HG03039 (cell line): ENCODE measurements around the gene FBH1.
"Not testable (repeated sequence)": the region's sequence is repeated elsewhere in the genome, so short reads cannot be mapped to it uniquely, and the experiment has no call there.

Experiments
- ATAC-seq: cut with Tn5 transposase; IDR thresholded peaks from one replicate; pipeline ENCODE4 v1.9.1; 2021; ENCODE audit warnings: mild to moderate bottlenecking, moderate library complexity; ENCODE audit not compliant: unreplicated experiment

Gene FBH1

DNA sequence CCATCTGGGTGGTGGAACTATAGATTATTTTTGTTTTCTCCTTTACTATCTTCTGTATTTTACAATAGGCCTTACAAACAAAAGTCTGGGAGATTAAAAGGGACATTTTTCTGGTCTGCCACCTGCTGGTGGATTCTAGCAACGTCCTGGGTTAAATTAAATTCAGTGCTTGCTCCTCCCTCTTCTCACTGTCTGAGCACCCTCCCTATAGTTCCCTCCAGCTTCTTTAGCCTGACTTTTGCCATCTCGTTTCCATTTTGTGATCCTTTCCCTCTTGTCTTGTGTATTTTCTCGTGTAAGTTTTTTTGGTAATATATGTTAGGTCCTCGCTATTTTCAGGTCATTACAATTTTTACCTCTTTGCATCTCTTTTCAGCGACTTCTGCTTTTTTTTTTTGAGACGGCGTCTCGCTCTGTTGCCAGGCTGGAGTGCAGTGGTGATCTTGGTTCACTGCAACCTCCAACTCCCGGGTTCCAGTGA lies 16.5 kb upstream of the FBH1 start:
- no peak for ATAC-seq

DNA sequence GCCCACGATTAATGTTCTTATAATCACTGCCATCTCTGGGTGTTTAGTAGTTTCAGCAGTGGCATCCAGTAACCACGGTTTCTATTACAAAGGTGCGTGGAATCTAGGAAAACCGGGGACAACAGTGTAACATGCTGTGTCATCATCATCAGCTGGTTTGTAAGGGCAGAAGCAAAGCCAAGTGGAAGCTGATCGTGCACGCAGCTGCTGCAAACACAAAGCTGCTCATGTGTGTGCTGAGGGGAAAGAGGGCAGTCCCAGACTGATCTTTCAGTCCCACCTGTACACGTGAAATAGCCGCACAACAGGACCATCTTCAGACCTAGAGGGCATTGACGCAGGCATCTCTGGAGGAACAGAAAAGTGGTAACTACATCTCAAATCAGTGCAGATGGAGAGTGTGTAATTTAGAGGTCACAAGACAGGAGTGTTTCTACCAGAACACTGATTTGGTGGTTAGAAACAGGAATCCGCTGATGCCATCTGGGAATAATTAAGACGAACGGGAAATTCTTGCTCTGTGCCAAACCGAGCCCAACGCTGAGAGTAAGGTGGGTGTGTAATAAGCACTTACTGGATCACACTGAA lies 13.8 kb upstream of the FBH1 start:
- ATAC-seq: no peak

DNA sequence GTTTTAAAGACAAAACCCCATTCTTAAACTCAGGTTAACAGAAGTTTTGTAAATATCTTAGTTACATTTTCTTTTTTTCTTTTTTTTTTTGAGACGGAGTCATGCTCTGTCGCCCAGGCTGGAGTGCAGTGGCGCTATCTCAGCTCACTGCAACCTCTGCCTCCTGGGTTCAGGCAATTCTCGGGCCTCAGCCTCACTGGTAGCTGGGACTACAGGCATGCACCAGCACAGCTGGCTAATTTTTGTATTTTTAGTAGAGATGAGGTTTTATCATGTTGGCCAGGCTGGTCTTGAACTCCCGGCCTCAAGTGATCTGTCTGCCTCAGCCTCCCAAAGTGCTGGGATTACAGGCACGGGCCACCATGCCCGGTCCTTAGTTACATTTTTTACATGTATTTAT lies 13.0 kb upstream of the FBH1 start:
- not testable (repeated sequence) for ATAC-seq

DNA sequence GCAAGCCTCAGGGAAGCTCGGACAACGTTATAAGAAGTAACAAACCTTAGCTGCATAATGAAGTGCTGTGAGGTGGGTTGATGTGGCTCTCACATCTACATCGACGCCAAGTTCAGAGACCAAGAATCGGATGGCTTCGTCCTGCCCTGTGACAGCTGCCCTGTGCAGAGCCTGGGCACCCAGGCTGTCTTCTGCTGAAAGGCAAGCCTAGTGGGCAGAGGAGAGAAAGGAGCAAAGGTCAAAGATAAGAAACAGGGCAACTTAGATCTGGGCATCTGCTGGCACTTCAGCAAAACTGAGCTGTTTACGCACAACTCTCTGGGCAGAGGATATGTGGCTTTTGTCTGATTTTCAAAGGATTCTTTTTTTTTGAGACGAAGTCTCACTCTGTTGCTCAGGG lies 7.1 kb upstream of the FBH1 start:
- no peak for ATAC-seq

DNA sequence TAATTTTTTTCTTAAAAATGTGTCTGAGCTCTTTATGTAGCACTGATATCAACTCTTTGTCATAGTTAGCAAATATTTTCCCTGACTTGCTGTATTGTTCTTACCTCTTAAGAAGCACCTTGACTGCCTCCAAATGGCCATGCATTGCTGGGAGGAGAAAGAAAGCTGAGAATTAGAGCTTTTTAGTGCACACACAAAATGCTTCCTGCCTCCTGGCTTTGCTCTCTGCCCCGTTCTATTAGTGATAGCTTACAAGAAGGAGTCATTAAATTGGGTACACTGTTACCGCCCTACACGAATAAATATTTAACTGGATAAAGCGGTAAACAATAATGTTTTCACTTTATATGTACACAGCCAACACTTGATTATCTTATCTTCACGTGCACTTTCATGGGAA lies 4.4 kb upstream of the FBH1 start:
- no peak for ATAC-seq

DNA sequence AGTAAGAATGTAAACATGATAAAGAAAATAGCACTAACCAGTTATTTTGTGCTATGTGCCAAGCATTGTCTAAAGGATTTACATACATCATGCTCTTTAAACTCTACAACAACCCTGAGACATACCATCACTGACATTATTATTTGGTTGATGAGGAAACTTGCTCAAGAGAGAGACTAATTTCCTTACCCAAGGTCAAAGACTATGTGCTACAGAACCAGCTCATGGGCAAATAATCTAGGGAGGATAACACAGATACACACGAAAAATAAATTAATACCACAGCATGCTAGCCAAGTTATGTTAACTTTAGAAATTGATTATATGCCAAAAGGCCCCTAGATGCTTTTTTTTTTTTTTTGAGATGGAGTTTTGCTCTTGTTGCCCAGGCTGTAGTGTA lies 3.0 kb upstream of the FBH1 start:
- ATAC-seq: no peak

DNA sequence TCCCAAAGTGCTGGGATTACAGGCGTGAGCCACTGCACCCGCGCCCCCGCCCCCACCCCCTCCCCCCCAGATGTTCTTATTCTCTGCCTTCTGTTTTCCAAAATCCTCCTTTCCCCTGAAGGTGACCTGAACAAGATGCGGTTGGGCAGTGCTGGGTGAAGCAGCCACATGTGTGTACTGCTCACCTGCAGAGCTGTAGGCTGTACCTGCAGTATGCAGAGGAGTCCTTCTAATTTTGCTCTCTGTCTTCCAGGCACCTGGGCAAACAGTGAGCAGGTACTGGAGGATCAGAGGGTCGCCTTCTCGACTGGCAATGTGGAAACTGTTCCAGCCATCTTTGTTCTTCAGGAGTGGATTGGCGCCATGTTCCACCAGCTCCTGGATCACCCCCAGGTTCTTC lies 2.4 kb upstream of the FBH1 start:
- ATAC-seq: no peak

DNA sequence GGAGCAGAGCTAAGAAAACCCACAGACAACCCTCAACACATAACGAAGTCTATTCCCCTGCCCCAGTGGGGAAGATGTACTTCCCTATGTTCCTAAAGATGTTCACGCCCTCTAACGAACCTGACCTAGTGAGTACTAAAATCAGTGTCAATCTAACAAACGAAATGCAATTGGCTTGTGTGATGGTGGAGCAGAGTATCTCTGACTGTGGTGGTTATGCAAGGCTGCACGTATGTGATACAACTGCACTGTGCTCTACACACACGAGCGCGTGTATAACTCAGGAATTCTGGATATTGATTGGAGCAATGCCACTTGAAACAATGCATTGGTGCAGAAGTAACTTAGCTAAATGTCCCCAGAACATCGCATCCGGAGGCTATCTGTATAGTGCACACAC lies 1.7 kb upstream of the FBH1 start:
- no peak for ATAC-seq

DNA sequence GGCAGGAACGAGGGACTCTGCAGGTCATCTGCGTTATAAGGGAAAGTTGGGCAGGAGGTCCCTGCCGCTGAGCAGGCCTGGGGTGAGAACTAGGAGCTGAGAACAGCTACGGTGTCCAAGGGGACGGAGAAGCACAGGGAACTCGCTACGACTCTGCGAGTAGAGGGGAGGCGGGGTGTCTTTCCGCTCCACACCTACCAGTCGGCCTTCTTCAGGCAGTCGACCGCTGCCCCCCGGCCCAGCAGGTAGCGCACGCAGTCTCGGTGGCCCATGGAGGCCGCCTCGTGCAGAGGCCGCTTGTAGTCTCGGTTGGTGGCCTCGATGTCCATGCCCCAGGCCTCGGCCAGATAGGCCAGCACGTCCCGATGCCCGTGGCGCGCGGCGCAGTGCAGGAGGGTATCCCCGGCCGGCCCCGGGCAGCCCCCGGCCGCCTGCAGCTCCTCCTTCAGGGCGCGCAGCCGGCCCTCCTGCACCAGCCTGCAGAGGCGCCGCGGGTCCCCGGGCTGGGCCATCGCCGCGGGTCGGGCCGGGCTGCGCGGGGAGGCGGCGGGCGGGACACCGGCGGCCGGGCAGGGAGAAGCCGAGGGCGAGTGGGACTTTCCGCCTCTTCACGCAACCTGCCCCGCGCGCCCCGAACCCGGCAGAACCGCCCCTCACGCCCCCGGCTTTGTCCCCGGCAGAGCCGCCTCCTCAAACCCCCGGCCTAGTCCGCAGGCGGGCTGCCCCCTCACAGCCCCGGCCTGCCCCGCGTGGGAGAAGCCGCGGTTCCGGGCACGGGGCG lies 1.0 kb upstream of the FBH1 start:
- peak; percentile 22 for ATAC-seq

DNA sequence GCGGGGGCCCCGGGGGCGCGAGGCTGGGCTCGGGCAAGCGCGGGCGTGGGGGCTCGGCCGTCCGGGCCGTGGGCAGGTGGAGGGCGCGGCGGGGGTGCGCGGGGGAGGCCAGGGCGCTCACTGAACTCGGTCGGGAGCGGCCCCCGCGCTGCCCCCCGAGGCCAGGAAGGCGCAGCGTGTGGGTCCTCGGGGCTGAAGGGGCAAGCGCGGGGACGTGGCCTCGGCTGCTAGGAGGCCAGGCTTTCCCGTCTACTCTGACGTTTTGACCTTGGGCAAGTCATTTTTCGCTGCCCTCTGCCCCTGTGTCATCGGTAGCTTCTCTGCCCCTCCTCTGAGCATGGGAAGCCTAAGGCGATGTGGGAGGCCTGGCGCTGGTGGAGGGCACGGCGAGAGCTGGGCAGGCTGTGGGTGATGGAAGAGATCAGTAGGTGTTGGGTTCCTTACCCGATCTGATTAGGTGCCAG lies 441 bp downstream of the FBH1 start:
- peak; percentile 10 for ATAC-seq

DNA sequence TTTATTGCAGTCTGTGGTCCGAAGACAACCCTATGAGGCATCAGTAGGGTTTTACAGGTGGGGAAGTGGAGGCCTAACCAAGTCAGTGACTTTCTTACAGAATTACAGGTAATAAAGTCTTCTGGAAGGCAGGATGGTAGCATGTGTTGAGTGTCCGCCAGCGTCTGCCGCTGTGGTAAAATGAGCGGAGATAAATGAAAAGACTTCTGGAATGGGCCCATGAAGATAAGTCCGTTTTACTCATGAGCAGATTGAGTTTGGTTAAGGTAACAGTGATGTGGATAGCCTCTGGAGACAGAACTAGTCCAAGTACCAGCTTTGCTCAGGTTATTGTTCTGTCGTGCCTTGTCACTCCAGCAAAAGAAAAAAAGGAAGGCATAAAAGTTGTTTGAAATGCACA lies 966 bp downstream of the FBH1 start:
- ATAC-seq: no peak

DNA sequence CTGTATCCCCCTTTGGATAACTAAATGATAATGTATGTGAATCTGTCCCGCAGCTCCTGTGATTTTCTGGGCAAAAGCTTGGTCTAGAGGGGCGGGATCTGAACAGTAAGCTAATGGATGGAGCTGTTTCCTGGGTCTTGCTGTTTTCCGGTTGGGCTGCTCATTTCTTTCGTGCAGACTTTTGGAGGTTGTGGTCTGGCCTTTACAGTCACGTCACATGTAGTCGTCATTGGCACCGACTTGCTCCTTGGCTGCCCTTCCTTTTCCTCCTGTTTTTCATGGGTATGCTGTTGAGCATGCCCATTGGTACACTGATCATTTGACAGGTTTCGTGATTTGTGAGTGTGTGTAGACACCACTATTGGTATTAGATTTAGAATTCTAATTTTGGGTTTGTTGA lies 2.0 kb downstream of the FBH1 start:
- no peak for ATAC-seq

DNA sequence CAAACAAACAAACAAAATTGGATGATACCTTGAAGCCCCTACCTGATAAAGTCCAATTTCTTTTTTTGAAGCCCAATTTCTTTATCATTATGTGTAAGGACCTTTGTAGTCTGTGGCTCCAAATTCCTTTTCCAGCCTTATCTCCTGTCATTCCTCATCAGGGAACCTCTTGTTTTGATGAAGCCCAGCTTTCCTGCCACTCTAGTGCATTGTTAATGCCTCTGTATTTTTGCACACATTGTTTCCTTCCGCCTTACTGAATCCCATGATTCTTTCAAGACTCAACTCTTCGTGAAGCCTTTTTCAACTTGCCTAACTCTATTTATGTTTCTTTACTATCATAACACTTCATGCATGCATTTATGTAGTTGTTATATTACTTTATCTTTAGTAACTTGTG lies 3.3 kb downstream of the FBH1 start:
- ATAC-seq: no peak

DNA sequence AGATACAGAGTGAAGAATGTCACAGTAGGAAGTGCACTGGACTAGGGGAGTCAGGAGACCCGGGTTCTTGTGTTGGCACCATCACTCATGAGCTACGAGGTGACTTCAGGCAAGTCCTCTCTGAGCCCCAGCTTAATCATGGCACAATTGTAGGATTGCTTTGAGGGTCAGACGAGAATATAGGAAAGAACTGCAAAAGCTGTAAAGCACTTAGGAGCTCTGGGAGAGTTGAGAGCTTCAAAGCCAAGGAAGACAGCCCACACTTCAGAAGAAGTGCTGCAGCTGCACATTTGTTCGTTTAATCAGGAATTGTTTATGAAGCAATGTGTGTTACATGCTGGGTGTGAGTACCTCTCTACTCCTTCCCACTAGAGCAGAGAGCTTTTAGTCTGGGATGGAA lies 4.4 kb downstream of the FBH1 start:
- ATAC-seq: no peak

DNA sequence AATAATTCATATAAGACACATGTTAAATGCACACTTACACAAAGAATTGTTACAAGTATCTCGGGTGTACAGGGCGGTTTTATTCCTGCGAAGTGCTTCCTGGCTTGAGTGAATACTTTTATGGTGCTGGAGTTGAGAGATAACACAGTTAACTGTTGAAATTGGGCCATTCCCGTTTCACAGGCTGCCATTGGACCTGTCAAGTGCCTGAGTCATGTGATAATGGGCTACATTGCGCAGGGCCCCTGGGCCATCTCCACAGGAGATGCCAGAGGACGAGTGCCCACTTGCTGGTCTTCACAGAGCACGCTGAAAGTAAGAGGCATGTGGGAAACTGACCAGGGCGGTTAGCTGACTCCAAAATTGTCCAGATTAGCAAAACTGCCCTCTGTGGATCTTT lies 4.8 kb downstream of the FBH1 start:
- no peak for ATAC-seq

DNA sequence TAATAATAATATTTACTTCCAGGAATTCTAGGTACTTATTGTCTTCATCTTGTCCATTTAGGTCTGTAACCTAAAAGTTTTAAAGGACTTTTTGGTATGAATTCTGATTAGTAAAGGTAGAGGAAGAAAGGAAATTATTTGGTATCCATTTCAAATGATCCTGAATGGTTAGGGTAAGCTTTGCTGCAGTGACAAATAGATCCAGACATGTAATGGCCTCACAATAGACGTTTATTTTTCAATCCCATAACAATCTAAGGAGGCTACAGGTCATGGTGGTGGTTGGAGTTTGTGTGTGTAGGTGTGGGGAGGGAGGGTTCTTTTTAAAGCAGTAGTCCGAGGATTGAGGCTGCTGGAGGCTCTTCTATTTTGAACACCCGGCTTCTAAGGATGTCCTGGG lies 5.3 kb downstream of the FBH1 start:
- no peak for ATAC-seq

DNA sequence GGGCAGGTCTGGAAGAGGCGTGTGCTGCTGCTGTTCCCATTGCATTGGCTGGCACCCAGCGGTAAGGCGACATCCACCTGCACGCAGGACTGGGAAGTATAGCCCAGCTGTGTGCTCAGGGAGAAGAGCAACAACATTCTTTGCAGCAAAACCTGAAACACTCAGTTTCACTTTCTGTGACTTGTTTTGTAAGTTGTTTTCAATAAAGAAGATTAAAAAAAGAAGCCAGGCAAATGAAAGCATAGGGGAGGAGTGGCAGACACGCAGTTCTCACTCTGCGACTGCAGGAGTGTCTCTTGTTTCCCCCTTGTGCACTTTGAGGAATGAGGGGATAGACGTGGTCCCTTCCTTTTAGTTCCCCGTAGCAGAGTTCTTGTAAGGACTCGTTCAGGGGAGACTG lies 5.8 kb downstream of the FBH1 start:
- ATAC-seq: no peak

DNA sequence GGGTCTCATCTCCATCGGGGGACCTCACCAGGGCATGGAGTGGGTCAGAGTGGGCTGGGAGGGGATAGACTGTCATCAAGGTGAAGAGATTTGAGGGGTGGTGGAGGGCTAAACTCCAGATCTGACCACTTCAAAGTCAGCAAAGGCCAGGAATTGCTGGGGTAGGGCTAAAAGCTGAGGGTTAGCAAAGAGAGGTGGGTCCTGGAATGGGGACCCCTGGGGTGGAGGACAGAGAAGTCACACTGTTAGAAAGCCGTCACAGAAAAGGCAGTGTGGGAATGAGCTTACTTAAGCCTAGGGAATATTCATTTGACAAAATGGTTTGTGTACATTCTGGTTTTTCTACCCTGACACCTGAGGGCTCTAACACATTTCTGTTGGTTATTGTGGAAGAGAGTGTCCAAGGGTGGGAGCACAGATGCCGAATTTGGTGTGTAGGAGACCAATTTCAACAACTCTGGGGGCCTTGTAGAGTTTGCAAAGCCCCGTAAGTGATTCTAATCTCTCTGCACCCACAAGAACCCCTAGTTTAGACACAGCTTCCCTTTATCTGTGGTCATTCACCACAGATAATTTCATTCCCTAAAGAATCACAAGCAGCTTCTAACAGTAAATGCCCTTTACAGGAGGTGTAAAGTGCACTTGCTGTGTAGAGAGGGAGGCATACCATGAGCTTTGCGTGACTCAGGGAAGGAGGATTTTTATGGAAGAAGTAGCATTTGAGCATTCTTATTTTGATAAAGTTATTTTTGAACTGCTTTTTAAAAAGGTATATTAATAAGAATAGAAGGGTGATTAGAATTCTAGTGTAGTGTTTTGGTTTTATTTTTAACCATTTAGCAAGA lies 6.4 kb downstream of the FBH1 start:
- no peak for ATAC-seq

DNA sequence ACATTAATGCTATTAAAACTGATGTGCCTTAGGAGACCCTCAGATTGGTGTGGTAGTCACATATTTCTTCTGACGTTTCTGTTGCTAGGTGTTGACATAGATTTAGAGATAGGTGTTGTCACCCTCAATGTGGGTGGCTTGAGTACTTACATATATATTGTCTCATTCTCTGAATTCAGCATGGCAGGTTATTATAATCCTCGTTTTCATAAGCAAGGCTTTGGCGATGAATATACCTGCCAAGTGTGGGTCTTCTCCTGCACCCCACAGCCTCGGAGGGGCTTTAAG lies 7.0 kb downstream of the FBH1 start:
- no peak for ATAC-seq

DNA sequence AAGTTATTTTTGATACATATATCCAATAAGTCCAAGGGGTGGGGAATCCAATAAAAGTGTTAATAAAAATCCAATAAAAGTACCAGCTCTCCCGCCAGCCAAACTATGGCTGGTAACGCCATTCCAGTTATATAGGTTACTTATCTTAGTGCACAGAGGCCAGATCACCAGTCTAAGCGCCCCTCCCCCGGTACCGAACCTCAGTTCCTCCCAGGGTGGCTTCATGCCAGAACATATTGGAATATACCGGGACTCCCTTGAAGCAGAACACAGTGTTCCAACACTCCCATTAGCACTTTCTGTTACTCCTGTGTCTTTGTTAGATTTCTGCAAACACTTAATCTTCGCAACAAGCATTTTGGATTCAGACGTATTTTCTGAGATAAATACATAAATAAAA lies 7.5 kb downstream of the FBH1 start:
- ATAC-seq: no peak

DNA sequence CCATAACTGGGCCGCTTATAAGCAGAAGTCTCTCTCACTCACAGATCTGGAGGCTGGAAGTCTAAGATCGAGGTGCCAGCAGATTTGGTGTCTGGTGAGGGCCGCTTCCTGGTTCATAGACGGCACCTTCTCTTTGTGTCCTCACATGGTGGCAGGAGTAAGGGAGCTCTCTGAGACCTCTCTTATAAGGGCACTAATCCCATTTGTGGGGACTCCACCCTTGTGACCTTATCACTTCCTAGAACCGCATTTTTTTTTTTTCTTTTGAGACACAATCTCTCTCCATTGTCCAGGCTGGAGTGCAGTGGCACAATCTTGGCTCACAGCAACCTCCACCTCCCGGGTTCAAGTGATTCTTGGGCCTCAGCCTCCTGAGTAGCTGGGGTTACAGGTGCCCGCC lies 8.1 kb downstream of the FBH1 start:
- no peak for ATAC-seq

DNA sequence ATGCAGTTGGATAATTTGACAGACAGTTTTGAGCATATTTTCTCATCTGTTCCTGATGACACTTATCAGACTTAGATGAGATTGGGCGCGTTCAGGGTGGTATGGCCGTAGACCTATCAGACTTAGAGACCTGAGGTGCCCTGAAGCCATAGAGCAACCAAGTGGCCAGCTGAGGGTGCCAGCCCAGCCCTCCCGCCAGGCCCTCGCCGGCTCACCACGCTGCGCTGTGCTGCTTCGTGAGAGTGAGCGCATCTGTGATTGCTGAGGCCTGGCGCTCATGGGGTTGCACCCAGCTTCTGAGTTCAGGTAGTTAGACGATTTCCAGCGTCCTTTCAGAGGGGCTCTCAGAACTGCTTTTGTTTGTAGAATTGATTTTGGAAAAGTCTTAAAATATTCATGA lies 10.2 kb downstream of the FBH1 start:
- no peak for ATAC-seq
